ENCODE data around the gene LCN9.

DNA sequence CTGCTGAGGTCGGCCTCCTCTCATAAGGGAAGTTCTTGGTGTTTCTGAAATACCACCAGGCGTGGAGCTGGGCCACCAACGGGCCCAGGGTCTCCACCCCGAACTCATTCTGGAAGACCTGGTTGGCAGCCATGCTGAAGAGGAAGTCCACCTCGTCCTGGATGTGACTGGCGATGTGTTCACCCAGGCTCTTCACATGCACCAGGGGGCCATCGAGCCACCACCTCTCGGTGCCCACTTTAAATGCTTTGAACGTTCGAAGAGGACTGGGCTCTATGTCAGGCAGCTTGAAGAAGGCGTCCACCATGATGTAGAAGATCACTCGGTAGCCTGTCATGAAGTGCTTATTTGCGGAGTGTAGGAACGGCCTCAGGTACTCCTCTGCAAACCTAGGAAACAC, 38.8 kb upstream of the LCN9 start:
- TF ChIP-seq, protein P1, sequence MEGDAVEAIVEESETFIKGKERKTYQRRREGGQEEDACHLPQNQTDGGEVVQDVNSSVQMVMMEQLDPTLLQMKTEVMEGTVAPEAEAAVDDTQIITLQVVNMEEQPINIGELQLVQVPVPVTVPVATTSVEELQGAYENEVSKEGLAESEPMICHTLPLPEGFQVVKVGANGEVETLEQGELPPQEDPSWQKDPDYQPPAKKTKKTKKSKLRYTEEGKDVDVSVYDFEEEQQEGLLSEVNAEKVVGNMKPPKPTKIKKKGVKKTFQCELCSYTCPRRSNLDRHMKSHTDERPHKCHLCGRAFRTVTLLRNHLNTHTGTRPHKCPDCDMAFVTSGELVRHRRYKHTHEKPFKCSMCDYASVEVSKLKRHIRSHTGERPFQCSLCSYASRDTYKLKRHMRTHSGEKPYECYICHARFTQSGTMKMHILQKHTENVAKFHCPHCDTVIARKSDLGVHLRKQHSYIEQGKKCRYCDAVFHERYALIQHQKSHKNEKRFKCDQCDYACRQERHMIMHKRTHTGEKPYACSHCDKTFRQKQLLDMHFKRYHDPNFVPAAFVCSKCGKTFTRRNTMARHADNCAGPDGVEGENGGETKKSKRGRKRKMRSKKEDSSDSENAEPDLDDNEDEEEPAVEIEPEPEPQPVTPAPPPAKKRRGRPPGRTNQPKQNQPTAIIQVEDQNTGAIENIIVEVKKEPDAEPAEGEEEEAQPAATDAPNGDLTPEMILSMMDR (IDR thresholded peaks at IDR 0.05), result no peak
- TF ChIP-seq POLR2AphosphoS5 (IDR thresholded peaks at IDR 0.05; ENCODE audit: low read depth, low read length), result no peak
- TF ChIP-seq SIN3A (IDR thresholded peaks at IDR 0.05; ENCODE audit: borderline replicate concordance, insufficient read depth, low read depth, low read length), result no peak
- TF ChIP-seq, protein P2, sequence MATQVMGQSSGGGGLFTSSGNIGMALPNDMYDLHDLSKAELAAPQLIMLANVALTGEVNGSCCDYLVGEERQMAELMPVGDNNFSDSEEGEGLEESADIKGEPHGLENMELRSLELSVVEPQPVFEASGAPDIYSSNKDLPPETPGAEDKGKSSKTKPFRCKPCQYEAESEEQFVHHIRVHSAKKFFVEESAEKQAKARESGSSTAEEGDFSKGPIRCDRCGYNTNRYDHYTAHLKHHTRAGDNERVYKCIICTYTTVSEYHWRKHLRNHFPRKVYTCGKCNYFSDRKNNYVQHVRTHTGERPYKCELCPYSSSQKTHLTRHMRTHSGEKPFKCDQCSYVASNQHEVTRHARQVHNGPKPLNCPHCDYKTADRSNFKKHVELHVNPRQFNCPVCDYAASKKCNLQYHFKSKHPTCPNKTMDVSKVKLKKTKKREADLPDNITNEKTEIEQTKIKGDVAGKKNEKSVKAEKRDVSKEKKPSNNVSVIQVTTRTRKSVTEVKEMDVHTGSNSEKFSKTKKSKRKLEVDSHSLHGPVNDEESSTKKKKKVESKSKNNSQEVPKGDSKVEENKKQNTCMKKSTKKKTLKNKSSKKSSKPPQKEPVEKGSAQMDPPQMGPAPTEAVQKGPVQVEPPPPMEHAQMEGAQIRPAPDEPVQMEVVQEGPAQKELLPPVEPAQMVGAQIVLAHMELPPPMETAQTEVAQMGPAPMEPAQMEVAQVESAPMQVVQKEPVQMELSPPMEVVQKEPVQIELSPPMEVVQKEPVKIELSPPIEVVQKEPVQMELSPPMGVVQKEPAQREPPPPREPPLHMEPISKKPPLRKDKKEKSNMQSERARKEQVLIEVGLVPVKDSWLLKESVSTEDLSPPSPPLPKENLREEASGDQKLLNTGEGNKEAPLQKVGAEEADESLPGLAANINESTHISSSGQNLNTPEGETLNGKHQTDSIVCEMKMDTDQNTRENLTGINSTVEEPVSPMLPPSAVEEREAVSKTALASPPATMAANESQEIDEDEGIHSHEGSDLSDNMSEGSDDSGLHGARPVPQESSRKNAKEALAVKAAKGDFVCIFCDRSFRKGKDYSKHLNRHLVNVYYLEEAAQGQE (IDR thresholded peaks at IDR 0.05; ENCODE audit: insufficient read depth in 1 of 2, low read depth in 2 of 2, low read length in 1 of 2), result no peak

All from Panc1 (cell line).